SK-N-SH treated with all-trans-retinoic acid at 6 μM for 48 hours (cell line): ENCODE measurements around the gene CD59.

Experiments
- ISL1 ChIP-seq: fragments of 250-450 bp; sonication (Bioruptor Pico); IDR thresholded peaks from 2 replicates; pipeline ENCODE4 v2.1.2; 2022; ENCODE audit warnings: mild to moderate bottlenecking, moderate library complexity
- RARB ChIP-seq: fragments of 250-450 bp; sonication (Bioruptor Pico); IDR thresholded peaks from 2 replicates; pipeline ENCODE4 v1.8.0; 2021; ENCODE audit warnings: mild to moderate bottlenecking, moderate library complexity
- ZFP3 ChIP-seq: fragments of 250-450 bp; sonication (Bioruptor Pico); IDR thresholded peaks from 2 replicates; pipeline ENCODE4 v1.5.0; 2020; ENCODE audit warnings: mild to moderate bottlenecking, moderate library complexity

DNA sequence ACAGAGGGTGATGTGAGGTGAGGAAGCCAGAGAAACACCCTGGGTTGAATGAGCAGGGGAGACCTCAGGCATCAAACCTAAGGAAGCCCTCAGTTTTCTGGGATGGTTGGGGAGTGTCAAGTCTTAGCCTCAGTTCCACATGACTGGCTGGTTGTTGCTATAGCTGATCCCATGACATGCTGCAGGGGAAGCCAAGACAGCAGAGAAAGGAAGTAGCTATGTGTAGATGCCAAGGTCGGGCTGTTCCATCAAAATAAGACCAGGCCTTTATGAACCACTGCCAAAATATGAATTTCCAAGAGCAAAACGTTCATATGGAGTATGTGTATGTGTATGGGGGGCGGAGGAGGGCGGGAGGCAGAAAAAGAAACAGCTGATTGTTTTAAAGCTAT is 11.6 kb downstream of the CD59 start:
- no peak for TF ChIP-seq RARB
- TF ChIP-seq ISL1 = no peak
- TF ChIP-seq ZFP3 (CRISPR knock-in tag) = 0 out of 2 replicates have a peak, but pooled peaks have one; percentile 7
